EH (cell line): ENCODE results near the gene NSUN6.

Source experiments
- DNase-seq: peaks from one replicate; pipeline ENCODE4 v3.0.0-alpha.2; 2015; ENCODE audit warnings: low read depth

The NSUN6 gene

GRCh38 chr10:18501198-18501597 lies 150.2 kb downstream of the NSUN6 start:
- DNase-seq: peak; percentile 38

- DNase-seq: no peak
These were observed 150.8 kb downstream of the NSUN6 start for GRCh38 chr10:18500576-18500975.

- no peak for DNase-seq
These were observed 152.4 kb downstream of the NSUN6 start for GRCh38 chr10:18498998-18499397.

GRCh38 chr10:18497806-18498369 lies 153.5 kb downstream of the NSUN6 start:
- no peak for DNase-seq
